Hematopoietic multipotent progenitor cell treated with erythropoietin and hydrocortisone succinate and interleukin-3 and kit ligand, for 4 days (in vitro differentiated cells): ENCODE results near the gene CHM.
"Not testable (repeated sequence)": the region's sequence is repeated elsewhere in the genome, so short reads cannot be mapped to it uniquely, and the experiment has no call there.

Source experiments
- DNase-seq: peaks from one replicate; pipeline ENCODE4 v3.0.0-alpha.2; 2015

CHM gene

GRCh38 chrX:86047174-86047935 lies at the start of gene CHM:
Gene CHM (minus strand): TSS chrX:86047558. CDS start chrX:86047532, 26 bp downstream.
- peak; percentile 92 for DNase-seq

- DNase-seq: no peak
Measured at GRCh38 chrX:86078650-86079049, 31.3 kb upstream of the CHM start.

- DNase-seq: peak; percentile 42
Measured at GRCh38 chrX:86066998-86067397, 19.6 kb upstream of the CHM start.

- no peak for DNase-seq
Measured at GRCh38 chrX:86061407-86061806, 14.0 kb upstream of the CHM start.

GRCh38 chrX:86051741-86052140 lies 4.4 kb upstream of the CHM start:
- no peak for DNase-seq

- DNase-seq: peak; percentile 5
Measured at GRCh38 chrX:86047936-86048280, 550 bp upstream of the CHM start.

- no peak for DNase-seq
Measured at GRCh38 chrX:86044216-86044615, 3.1 kb downstream of the CHM start.

GRCh38 chrX:86039625-86040568 lies 7.5 kb downstream of the CHM start:
- no peak for DNase-seq

- no peak for DNase-seq
Measured at GRCh38 chrX:86033385-86033784, 14.0 kb downstream of the CHM start.

GRCh38 chrX:86028681-86029080 lies 18.7 kb downstream of the CHM start:
- DNase-seq: no peak

GRCh38 chrX:86023811-86024210 lies 23.5 kb downstream of the CHM start:
- DNase-seq: peak; percentile 10

GRCh38 chrX:86021652-86022289 lies 25.6 kb downstream of the CHM start:
- DNase-seq: no peak

GRCh38 chrX:86016139-86016538 lies 31.2 kb downstream of the CHM start:
- no peak for DNase-seq

GRCh38 chrX:86014959-86015358 lies 32.4 kb downstream of the CHM start:
- DNase-seq: peak; percentile 3

- DNase-seq: no peak
Measured at GRCh38 chrX:86014421-86014820, 32.9 kb downstream of the CHM start.

GRCh38 chrX:86013792-86014191 lies 33.6 kb downstream of the CHM start:
- DNase-seq: no peak

- DNase-seq: no peak
Measured at GRCh38 chrX:86012188-86012587, 35.2 kb downstream of the CHM start.

GRCh38 chrX:86009803-86010202 lies 37.6 kb downstream of the CHM start:
- not testable (repeated sequence) for DNase-seq

- DNase-seq: not testable (repeated sequence)
Measured at GRCh38 chrX:86007891-86008290, 39.5 kb downstream of the CHM start.

- peak; percentile 71 for DNase-seq
Measured at GRCh38 chrX:86002076-86002896, 45.1 kb downstream of the CHM start.

GRCh38 chrX:85998954-85999353 lies 48.4 kb downstream of the CHM start:
- no peak for DNase-seq

GRCh38 chrX:85996555-85996954 lies 50.8 kb downstream of the CHM start:
- DNase-seq: no peak

GRCh38 chrX:85995641-85996040 lies 51.7 kb downstream of the CHM start:
- DNase-seq: no peak
